GM19025 (cell line): ENCODE measurements around the gene HOXC12.

Experiments
- ATAC-seq: cut with Tn5 transposase; IDR thresholded peaks from one replicate; pipeline ENCODE4 v1.9.1; 2021; ENCODE audit warnings: mild to moderate bottlenecking, low read depth, moderate library complexity; ENCODE audit not compliant: unreplicated experiment

HOXC12 gene

GRCh38 chr12:53995002-53995377, 40.3 kb downstream of the HOXC12 start:
- ATAC-seq = no peak

- ATAC-seq = no peak
These were observed 40.9 kb downstream of the HOXC12 start for GRCh38 chr12:53995378-53996239.

GRCh38 chr12:53996240-53997203, 41.8 kb downstream of the HOXC12 start:
- no peak for ATAC-seq

- ATAC-seq = no peak
These were observed 42.8 kb downstream of the HOXC12 start for GRCh38 chr12:53997204-53998109.

- no peak for ATAC-seq
These were observed 43.6 kb downstream of the HOXC12 start for GRCh38 chr12:53998110-53998899.

GRCh38 chr12:53998900-53999236, 44.2 kb downstream of the HOXC12 start:
- ATAC-seq = no peak

GRCh38 chr12:53999559-54000115, 44.9 kb downstream of the HOXC12 start:
- ATAC-seq = no peak

GRCh38 chr12:54000116-54001114, 45.7 kb downstream of the HOXC12 start, which contains the start of gene HOXC9:
Gene HOXC9 (plus strand): TSS chr12:54000161. CDS start chr12:54000189, 28 bp downstream.
- no peak for ATAC-seq

GRCh38 chr12:54001283-54002187, 46.8 kb downstream of the HOXC12 start:
- ATAC-seq = no peak

- ATAC-seq = no peak
These were observed 47.7 kb downstream of the HOXC12 start for GRCh38 chr12:54002278-54002914.

- ATAC-seq = no peak
These were observed 48.2 kb downstream of the HOXC12 start for GRCh38 chr12:54002915-54003389.

GRCh38 chr12:54003625-54004024, 48.9 kb downstream of the HOXC12 start:
- no peak for ATAC-seq

- ATAC-seq = no peak
These were observed 49.5 kb downstream of the HOXC12 start for GRCh38 chr12:54004063-54004840.

GRCh38 chr12:54004841-54005530, 50.3 kb downstream of the HOXC12 start:
- no peak for ATAC-seq

- no peak for ATAC-seq
These were observed 50.8 kb downstream of the HOXC12 start for GRCh38 chr12:54005531-54005852.
